ENCODE results near the gene PCGF5. TPM values are rescaled to one million over a fixed set of nuclear protein-coding genes. Genes with fewer than 3 reads are reported as not detected.
"Not testable (repeated sequence)": the region's sequence is repeated elsewhere in the genome, so short reads cannot be mapped to it uniquely, and the experiment has no call there.

The PCGF5 gene
- total RNA-seq, 1 experiment from 2014 or later: 27.7 TPM

DNA sequence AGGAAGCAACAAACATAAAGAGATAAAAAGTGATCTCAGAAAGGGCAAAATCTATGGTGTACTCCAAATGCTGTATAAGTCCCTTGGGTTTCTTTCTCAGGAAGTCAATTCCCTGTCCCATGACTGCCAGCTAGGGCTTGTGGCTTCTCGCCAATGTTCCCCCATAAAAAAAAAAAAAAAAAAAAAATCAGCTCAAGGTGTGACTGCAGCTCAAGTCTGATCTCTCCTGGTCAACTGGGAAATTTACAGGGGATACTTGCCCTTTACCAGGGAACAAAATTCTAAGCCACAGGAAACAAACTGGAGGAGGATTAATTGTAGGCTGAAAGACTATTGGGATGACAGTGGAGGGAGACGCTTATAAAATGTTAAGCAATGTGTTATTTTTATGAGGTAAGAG lies 76.0 kb downstream of the PCGF5 start:
- ChIA-PET CTCF (interaction anchor here (0.6 kb wide), 1 partner anchor 546 kb away, joined by 8 read pairs; no protein-coding TSS in a partner anchor), POLR2A (ENCODE audit: unreplicated experiment) (interaction anchor here (0.7 kb wide), 1 partner anchor 381 kb away, joined by 8 read pairs; no protein-coding TSS in a partner anchor)
- TF ChIP-seq EZH2 (IDR thresholded peaks at IDR 0.05; ENCODE audit: low read depth): no peak
- TF ChIP-seq, protein P1, sequence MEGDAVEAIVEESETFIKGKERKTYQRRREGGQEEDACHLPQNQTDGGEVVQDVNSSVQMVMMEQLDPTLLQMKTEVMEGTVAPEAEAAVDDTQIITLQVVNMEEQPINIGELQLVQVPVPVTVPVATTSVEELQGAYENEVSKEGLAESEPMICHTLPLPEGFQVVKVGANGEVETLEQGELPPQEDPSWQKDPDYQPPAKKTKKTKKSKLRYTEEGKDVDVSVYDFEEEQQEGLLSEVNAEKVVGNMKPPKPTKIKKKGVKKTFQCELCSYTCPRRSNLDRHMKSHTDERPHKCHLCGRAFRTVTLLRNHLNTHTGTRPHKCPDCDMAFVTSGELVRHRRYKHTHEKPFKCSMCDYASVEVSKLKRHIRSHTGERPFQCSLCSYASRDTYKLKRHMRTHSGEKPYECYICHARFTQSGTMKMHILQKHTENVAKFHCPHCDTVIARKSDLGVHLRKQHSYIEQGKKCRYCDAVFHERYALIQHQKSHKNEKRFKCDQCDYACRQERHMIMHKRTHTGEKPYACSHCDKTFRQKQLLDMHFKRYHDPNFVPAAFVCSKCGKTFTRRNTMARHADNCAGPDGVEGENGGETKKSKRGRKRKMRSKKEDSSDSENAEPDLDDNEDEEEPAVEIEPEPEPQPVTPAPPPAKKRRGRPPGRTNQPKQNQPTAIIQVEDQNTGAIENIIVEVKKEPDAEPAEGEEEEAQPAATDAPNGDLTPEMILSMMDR (conservative IDR thresholded peaks at IDR 0.05): peak; percentile 32; the same call in 1 of the 2 replicates
- intact Hi-C loops (cut with micrococcal nuclease; ENCODE audit: unreplicated experiment): no loop called here
- peak in 1 of 2 experiments; percentile 36 for DNase-seq
- no peaks in the 10 kb centered on the region for H3K9me2 ChIP-seq (ENCODE audit: insufficient read depth)
- BruUV-seq (replicated peaks): no TSS peak
- no peaks in the 10 kb centered on the region for H3K27me3 ChIP-seq (ENCODE audit: insufficient read depth, low read depth)
- no peak overlapping the region for H3K4me3 ChIP-seq
- no peak overlapping the region for H2AFZ ChIP-seq
- no peaks in the 10 kb centered on the region for H3F3A ChIP-seq (ENCODE audit: insufficient read depth, low read depth)
- H4K20me1 ChIP-seq (ENCODE audit: insufficient read depth): no peaks in the 10 kb centered on the region
- no peaks in the 10 kb centered on the region for H3K9me3 ChIP-seq (ENCODE audit: insufficient read depth, low read depth)
- no peaks in the 10 kb centered on the region for H3K79me2 ChIP-seq (ENCODE audit: low read depth)
- H3K36me3 ChIP-seq (ENCODE audit: low read depth): no peaks in the 10 kb centered on the region
- no peak overlapping the region for H3K27ac ChIP-seq
- H3K4me1 ChIP-seq (replicated peaks; ENCODE audit: insufficient read depth): 0 out of 2 replicates have a peak, but pooled peaks cover 7% of the 10 kb centered on the region
- no peak overlapping the region for H3K4me2 ChIP-seq

- H3K9me2 ChIP-seq (ENCODE audit: insufficient read depth): no peaks in the 10 kb centered on the region
Measured at GRCh38 chr10:91298224-91298871, 77.9 kb downstream of the PCGF5 start.

GRCh38 chr10:91299999-91300575 lies 79.6 kb downstream of the PCGF5 start:
- intact Hi-C loops (cut with micrococcal nuclease; ENCODE audit: unreplicated experiment): loop anchor here (2.0 kb wide), 1 partner anchor 449 kb away; no protein-coding TSS in a partner anchor

More at GRCh38 chr10:91298224-91298871, 77.9 kb downstream of the PCGF5 start:
- no TSS peak for BruUV-seq (replicated peaks)
- Histone ChIP-seq H3K4me2 (peak overlapping the region; percentile 72), H3K4me3 (peak overlapping the region; percentile 24; the same call in 1 of the 2 replicates), H3K36me3 (ENCODE audit: low read depth) (no peaks in the 10 kb centered on the region), H3K9me3 (ENCODE audit: insufficient read depth, low read depth) (no peaks in the 10 kb centered on the region), H3K79me2 (ENCODE audit: low read depth) (no peaks in the 10 kb centered on the region), H3K4me1 (replicated peaks; ENCODE audit: insufficient read depth) (0 out of 2 replicates have a peak, but pooled peaks cover 7% of the 10 kb centered on the region), H2AFZ (peak overlapping the region; percentile 64; the same call in 1 of the 2 replicates), H4K20me1 (ENCODE audit: insufficient read depth) (no peaks in the 10 kb centered on the region), H3K27me3 (ENCODE audit: insufficient read depth, low read depth) (no peaks in the 10 kb centered on the region), H3K27ac (no peak overlapping the region), H3F3A (ENCODE audit: insufficient read depth, low read depth) (no peaks in the 10 kb centered on the region)
- DNase-seq: peak; percentile 40 to 72
- intact Hi-C loops (cut with micrococcal nuclease; ENCODE audit: unreplicated experiment): loop anchor here (1.0 to 2.0 kb wide), 3 partner anchors 396 to 611 kb away; partner anchors contain the start of gene FGFBP3
- POLR2A ChIA-PET (ENCODE audit: unreplicated experiment): interaction anchor here (0.7 kb wide), 1 partner anchor 993 kb away, joined by 3 read pairs; no protein-coding TSS in a partner anchor
- CTCF ChIA-PET: interaction anchor here (0.5 to 1.8 kb wide), 8 partner anchors 10 to 1580 kb away, joined by 3 to 10 read pairs (median 4); no protein-coding TSS in a partner anchor
- TF ChIP-seq, protein P1 (conservative IDR thresholded peaks at IDR 0.05): peak; percentile 83
- no peak for TF ChIP-seq EZH2 (IDR thresholded peaks at IDR 0.05; ENCODE audit: low read depth)

DNA sequence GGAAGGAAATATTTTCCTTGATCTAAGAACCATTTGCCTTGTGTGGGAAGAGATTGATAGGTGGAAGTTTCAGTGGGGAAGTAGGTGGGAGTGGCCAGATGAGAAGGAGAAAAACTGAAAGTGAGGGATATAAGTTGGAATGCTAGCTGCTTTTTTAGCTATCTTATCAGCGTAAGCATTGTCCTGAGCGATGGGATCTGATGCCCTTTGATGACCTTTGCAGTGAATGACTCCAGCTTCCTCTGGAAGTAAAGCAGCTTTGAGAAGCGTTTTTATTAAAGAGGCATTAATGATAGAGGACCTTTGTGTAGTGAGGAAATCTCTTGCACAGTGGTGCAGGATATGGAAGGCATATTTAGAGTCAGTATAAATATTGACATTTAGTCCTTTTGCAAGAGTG lies 82.5 kb downstream of the PCGF5 start:
- H2AFZ ChIP-seq; CTCF ChIA-PET; H3K27me3 ChIP-seq (ENCODE audit: insufficient read depth, low read depth); H3K4me3 ChIP-seq; H3K79me2 ChIP-seq (ENCODE audit: low read depth); H3K4me1 ChIP-seq (replicated peaks; ENCODE audit: insufficient read depth); H3K9me2 ChIP-seq (ENCODE audit: insufficient read depth); POLR2A ChIA-PET (ENCODE audit: unreplicated experiment); H3F3A ChIP-seq (ENCODE audit: insufficient read depth, low read depth); BruUV-seq (replicated peaks); H4K20me1 ChIP-seq (ENCODE audit: insufficient read depth); DNase-seq; H3K36me3 ChIP-seq (ENCODE audit: low read depth); H3K4me2 ChIP-seq; intact Hi-C loops (cut with micrococcal nuclease; ENCODE audit: unreplicated experiment); H3K27ac ChIP-seq; H3K9me3 ChIP-seq (ENCODE audit: insufficient read depth, low read depth): not testable (repeated sequence)

More at GRCh38 chr10:91299999-91300575, 79.6 kb downstream of the PCGF5 start:
- ChIA-PET CTCF (no interaction called here), POLR2A (ENCODE audit: unreplicated experiment) (no interaction called here)
- Histone ChIP-seq H3K4me1 (replicated peaks; ENCODE audit: insufficient read depth) (0 out of 2 replicates have a peak, but pooled peaks cover 7% of the 10 kb centered on the region), H3K27me3 (ENCODE audit: insufficient read depth, low read depth) (no peaks in the 10 kb centered on the region), H3K4me3 (no peak overlapping the region), H2AFZ (no peak overlapping the region), H4K20me1 (ENCODE audit: insufficient read depth) (no peaks in the 10 kb centered on the region), H3K4me2 (no peak overlapping the region), H3F3A (ENCODE audit: insufficient read depth, low read depth) (no peaks in the 10 kb centered on the region), H3K36me3 (ENCODE audit: low read depth) (no peaks in the 10 kb centered on the region), H3K9me3 (ENCODE audit: insufficient read depth, low read depth) (no peaks in the 10 kb centered on the region), H3K27ac (no peak overlapping the region; the same call in 1 of the 2 replicates), H3K79me2 (ENCODE audit: low read depth) (no peaks in the 10 kb centered on the region), H3K9me2 (ENCODE audit: insufficient read depth) (no peaks in the 10 kb centered on the region)
- no TSS peak for BruUV-seq (replicated peaks)
- TF ChIP-seq EZH2 (IDR thresholded peaks at IDR 0.05; ENCODE audit: low read depth): no peak
- TF ChIP-seq, protein P1 (conservative IDR thresholded peaks at IDR 0.05): no peak
- peak in 1 of 2 experiments; percentile 49 for DNase-seq

DNA sequence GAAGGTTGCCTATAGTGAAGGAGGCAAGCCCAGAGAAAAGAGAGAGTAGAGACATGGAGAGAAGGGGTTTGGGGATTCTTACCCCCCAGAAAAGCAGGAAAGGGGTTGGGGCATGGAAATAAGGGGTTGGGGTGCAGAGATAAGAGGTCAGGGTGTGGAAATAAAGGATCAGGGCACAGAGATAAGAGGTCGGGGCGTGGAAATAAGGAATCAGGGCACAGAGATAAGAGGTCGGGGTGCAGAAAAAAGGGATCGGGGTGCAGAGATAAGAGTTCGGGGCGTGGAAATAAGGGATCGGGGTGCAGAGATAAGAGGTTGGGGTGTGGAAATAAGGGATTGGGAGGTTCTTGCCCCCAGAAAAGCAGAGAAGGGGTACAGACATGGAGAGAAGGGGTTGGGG lies 85.5 kb downstream of the PCGF5 start:
- H3K27ac ChIP-seq; POLR2A ChIA-PET (ENCODE audit: unreplicated experiment); CTCF ChIA-PET; H3K9me3 ChIP-seq (ENCODE audit: insufficient read depth, low read depth); H3K9me2 ChIP-seq (ENCODE audit: insufficient read depth); H3K36me3 ChIP-seq (ENCODE audit: low read depth); H3K79me2 ChIP-seq (ENCODE audit: low read depth); intact Hi-C loops (cut with micrococcal nuclease; ENCODE audit: unreplicated experiment); DNase-seq; H3K27me3 ChIP-seq (ENCODE audit: insufficient read depth, low read depth); H3F3A ChIP-seq (ENCODE audit: insufficient read depth, low read depth); H3K4me1 ChIP-seq (replicated peaks; ENCODE audit: insufficient read depth); H4K20me1 ChIP-seq (ENCODE audit: insufficient read depth); H3K4me3 ChIP-seq; H3K4me2 ChIP-seq; BruUV-seq (replicated peaks); H2AFZ ChIP-seq: not testable (repeated sequence)

Data from PC-9 (cell line).